GM06990 (cell line): Measurements from ENCODE around the gene SPTB.

Experiments
- DNase-seq: peaks from one replicate; pipeline ENCODE4 v3.0.0-alpha.2; 2011; ENCODE audit not compliant: insufficient read length; ENCODE audit errors: extremely low read depth
- H3K27me3 ChIP-seq: replicated peaks from 2 replicates; pipeline ENCODE4 v1.6.0; 2011; ENCODE audit warnings: low read length; ENCODE audit not compliant: control insufficient read depth, insufficient read depth
- H3K36me3 ChIP-seq: 2 replicates; pipeline ENCODE4 v1.5.1; 2011; ENCODE audit warnings: low read length; ENCODE audit not compliant: control insufficient read depth, insufficient read depth
- H3K4me3 ChIP-seq: replicated peaks from 2 replicates; pipeline ENCODE4 v1.5.1; 2011; ENCODE audit warnings: low read depth, mild to moderate bottlenecking, control low read depth, low read length
- TF ChIP-seq, protein P1 (sequence below): IDR thresholded peaks from 2 replicates; pipeline ENCODE4 v1.5.1; 2011; ENCODE audit warnings: low read length, control low read depth, mild to moderate bottlenecking, inconsistent platforms; ENCODE audit not compliant: insufficient read depth, poor library complexity, severe bottlenecking

The SPTB gene

DNA sequence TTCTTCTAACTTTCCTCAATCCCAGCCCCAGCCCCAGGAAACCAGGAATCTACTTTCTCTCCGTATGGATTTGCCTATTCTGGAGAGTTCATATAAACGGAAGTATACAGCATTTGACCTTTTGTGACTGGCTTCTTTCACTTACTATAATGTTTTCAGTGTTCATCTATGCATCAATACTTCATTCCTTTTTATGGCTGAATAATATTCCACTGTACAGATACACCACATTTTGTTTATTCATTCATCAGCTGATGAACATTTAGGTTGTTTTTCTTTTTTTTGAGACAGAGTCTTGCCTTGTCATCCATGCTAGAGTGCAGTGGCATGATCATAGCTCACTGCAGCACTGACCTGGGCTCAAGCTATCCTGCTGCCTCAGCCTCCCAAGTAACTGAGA lies 179.4 kb downstream of the SPTB start:
- Histone ChIP-seq H3K27me3 (peaks cover 3% of the 10 kb centered on the region; the same call in 1 of the 2 replicates), H3K4me3 (no peak overlapping the region), H3K36me3 (no peaks in the 10 kb centered on the region)
- TF ChIP-seq, protein P1, sequence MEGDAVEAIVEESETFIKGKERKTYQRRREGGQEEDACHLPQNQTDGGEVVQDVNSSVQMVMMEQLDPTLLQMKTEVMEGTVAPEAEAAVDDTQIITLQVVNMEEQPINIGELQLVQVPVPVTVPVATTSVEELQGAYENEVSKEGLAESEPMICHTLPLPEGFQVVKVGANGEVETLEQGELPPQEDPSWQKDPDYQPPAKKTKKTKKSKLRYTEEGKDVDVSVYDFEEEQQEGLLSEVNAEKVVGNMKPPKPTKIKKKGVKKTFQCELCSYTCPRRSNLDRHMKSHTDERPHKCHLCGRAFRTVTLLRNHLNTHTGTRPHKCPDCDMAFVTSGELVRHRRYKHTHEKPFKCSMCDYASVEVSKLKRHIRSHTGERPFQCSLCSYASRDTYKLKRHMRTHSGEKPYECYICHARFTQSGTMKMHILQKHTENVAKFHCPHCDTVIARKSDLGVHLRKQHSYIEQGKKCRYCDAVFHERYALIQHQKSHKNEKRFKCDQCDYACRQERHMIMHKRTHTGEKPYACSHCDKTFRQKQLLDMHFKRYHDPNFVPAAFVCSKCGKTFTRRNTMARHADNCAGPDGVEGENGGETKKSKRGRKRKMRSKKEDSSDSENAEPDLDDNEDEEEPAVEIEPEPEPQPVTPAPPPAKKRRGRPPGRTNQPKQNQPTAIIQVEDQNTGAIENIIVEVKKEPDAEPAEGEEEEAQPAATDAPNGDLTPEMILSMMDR: no peak
- no peak for DNase-seq

DNA sequence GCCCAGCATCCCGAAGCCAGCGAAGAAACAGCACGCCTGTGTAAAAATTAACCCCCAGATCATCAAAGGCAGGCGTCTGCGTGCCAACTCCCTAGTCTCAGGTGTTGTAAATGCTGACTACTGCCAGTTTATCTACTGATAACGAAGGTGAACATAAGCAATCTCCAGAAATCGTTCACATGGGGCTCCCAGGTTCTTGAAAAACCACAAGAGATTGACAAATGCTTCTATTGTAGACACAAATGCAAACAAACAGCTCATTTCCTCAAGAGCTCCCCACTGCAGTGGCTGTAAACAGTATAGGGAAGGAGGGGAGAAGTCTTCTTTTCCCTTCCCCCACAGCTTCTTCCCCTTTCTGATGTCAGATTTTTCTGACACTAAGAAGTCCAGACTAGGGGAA lies 180.8 kb downstream of the SPTB start:
- Histone ChIP-seq H3K36me3 (no peaks in the 10 kb centered on the region), H3K4me3 (no peak overlapping the region), H3K27me3 (peaks cover 3% of the 10 kb centered on the region; the same call in 1 of the 2 replicates)
- TF ChIP-seq, protein P1: no peak
- DNase-seq: no peak

DNA sequence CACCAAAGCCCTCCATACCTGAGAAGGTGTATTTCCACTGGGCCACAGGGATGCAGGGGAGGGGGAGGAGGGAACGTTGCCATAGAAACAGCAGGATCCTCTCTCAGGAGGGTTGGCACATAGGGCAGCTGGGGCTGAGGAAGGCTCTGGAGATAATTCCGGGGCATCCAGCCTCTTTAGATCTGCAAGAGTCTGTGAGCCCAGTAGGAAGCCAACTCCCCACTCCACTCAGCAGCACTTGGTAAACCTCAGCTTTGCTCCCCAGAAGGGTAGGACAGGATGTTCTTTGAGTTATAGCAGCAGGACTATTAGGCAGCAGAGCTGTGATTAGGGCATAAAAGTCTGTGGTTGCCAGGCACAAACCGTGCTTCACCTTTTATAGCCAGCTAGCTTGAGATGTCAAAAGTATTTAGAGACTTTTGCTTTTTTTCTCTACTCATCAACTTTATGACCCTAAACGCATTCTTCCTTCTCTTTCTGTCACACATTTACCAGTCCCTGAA lies 183.3 kb downstream of the SPTB start:
- Histone ChIP-seq H3K4me3 (no peak overlapping the region), H3K27me3 (no peaks in the 10 kb centered on the region), H3K36me3 (no peaks in the 10 kb centered on the region)
- TF ChIP-seq, protein P1: no peak
- no peak for DNase-seq
